NCI-H2029 (cell line): ENCODE data around the gene UBC.

Experiments used
- DNase-seq: peaks from one replicate; lab custom pipeline; 2025; lab: John Stamatoyannopoulos, UW

Gene UBC

GRCh38 chr12:124914392-124915238 lies at the start of gene UBC:
Gene UBC, minus strand, starts transcription at chr12:124914650. Its CDS starts 879 bp downstream, at chr12:124913771.
- DNase-seq, result no peak

- no peak for DNase-seq
These were observed 48.8 kb upstream of the UBC start for GRCh38 chr12:124963211-124963610.

- no peak for DNase-seq
These were observed 46.6 kb upstream of the UBC start for GRCh38 chr12:124961055-124961454.

GRCh38 chr12:124956571-124956970 lies 42.1 kb upstream of the UBC start:
- no peak for DNase-seq

GRCh38 chr12:124954771-124955170 lies 40.3 kb upstream of the UBC start:
- no peak for DNase-seq

- no peak for DNase-seq
These were observed 39.4 kb upstream of the UBC start for GRCh38 chr12:124953689-124954405.

- DNase-seq, result no peak
These were observed 38.4 kb upstream of the UBC start for GRCh38 chr12:124952801-124953200.

- no peak for DNase-seq
These were observed 37.8 kb upstream of the UBC start for GRCh38 chr12:124952295-124952694.

GRCh38 chr12:124949779-124950728 lies 35.6 kb upstream of the UBC start:
- no peak for DNase-seq

- DNase-seq, result no peak
These were observed 34.6 kb upstream of the UBC start for GRCh38 chr12:124949066-124949465.

GRCh38 chr12:124947561-124948398 lies 33.3 kb upstream of the UBC start:
- no peak for DNase-seq

- DNase-seq, result no peak
These were observed 32.6 kb upstream of the UBC start for GRCh38 chr12:124947013-124947412.

- DNase-seq, result no peak
These were observed 32.0 kb upstream of the UBC start for GRCh38 chr12:124946447-124946793.

- DNase-seq, result no peak
These were observed 26.7 kb upstream of the UBC start for GRCh38 chr12:124941170-124941527.

- DNase-seq, result no peak
These were observed 26.1 kb upstream of the UBC start for GRCh38 chr12:124940393-124941169.

- DNase-seq, result no peak
These were observed 25.6 kb upstream of the UBC start for GRCh38 chr12:124940143-124940392.

GRCh38 chr12:124939421-124940142 lies 25.1 kb upstream of the UBC start:
- no peak for DNase-seq

GRCh38 chr12:124939079-124939420 lies 24.6 kb upstream of the UBC start:
- no peak for DNase-seq

GRCh38 chr12:124938587-124938986 lies 24.1 kb upstream of the UBC start:
- no peak for DNase-seq

GRCh38 chr12:124938108-124938507 lies 23.7 kb upstream of the UBC start:
- DNase-seq, result no peak
